PC-3 (cell line): ENCODE measurements around the gene KBTBD12. TPM values are rescaled to one million over a fixed set of nuclear protein-coding genes. Genes with fewer than 3 reads are reported as not detected.
"Not testable (repeated sequence)": the region's sequence is repeated elsewhere in the genome, so short reads cannot be mapped to it uniquely, and the experiment has no call there.

Source experiments
- ATAC-seq: fragments of 200-7000 bp; cut with Tn5 transposase; 2 replicates; pipeline ENCODE4 v1.9.1; 2020; ENCODE audit warnings: mild to moderate bottlenecking, moderate library complexity
- BruUV-seq: library from RNA; stranded (reverse); fragments of 400-500 nt; replicated peaks from 2 replicates; lab custom pipeline; 2021; lab: Mats Ljungman, UMichigan
- CTCF ChIA-PET: fragments of 300-600 bp; sonication (Branson Sonifier 250); formaldehyde crosslinking; loops from one replicate; lab custom pipeline; 2022; ENCODE audit warnings: antibody characterized with exemption; lab: Charles Lee
- POLR2A ChIA-PET: fragments of 300-600 bp; sonication (Branson Sonifier 250); formaldehyde crosslinking; loops from one replicate; lab custom pipeline; 2022; ENCODE audit warnings: antibody characterized with exemption; ENCODE audit not compliant: unreplicated experiment; lab: Charles Lee
- DNase-seq: peaks from one replicate; pipeline ENCODE4 v3.0.0-alpha.2; 2015
- H2AFZ ChIP-seq: fragments of 300-600 bp; sonication (generic); 2 replicates; pipeline ENCODE4 v1.6.0; 2016; ENCODE audit warnings: antibody characterized with exemption, low read length
- H3F3A ChIP-seq: fragments of 300-600 bp; sonication (generic); one replicate; pipeline ENCODE4 v1.6.0; 2017; ENCODE audit warnings: antibody characterized with exemption, low read length, control low read depth, mild to moderate bottlenecking; ENCODE audit not compliant: unreplicated experiment
- H3K27ac ChIP-seq: fragments of 300-600 bp; sonication (generic); 2 replicates; pipeline ENCODE4 v1.5.1; 2016; ENCODE audit warnings: mild to moderate bottlenecking, low read length
- H3K27me3 ChIP-seq: fragments of 300-600 bp; sonication (generic); 2 replicates; pipeline ENCODE4 v1.6.1; 2016; ENCODE audit warnings: low read length, mixed read lengths
- H3K36me3 ChIP-seq: fragments of 300-600 bp; sonication (generic); 2 replicates; pipeline ENCODE4 v1.6.1; 2016; ENCODE audit warnings: low read depth, mixed run types, low read length, mixed read lengths
- H3K4me1 ChIP-seq: fragments of 300-600 bp; sonication (generic); 2 replicates; pipeline ENCODE4 v1.5.1; 2016; ENCODE audit warnings: low read length; ENCODE audit not compliant: insufficient read depth
- H3K4me2 ChIP-seq: fragments of 300-600 bp; sonication (generic); 2 replicates; pipeline ENCODE4 v1.6.0; 2016; ENCODE audit warnings: low read length
- H3K4me3 ChIP-seq: fragments of 300-600 bp; sonication (generic); 2 replicates; pipeline ENCODE4 v1.5.1; 2016; ENCODE audit warnings: mild to moderate bottlenecking, low read length, mixed read lengths
- H3K79me2 ChIP-seq: fragments of 300-600 bp; sonication (generic); 2 replicates; pipeline ENCODE4 v1.6.1; 2017; ENCODE audit warnings: low read length, mixed read lengths
- H3K9ac ChIP-seq: fragments of 300-600 bp; sonication (generic); 2 replicates; pipeline ENCODE4 v1.6.0; 2016; ENCODE audit warnings: mild to moderate bottlenecking, low read length
- H3K9me2 ChIP-seq: fragments of 300-600 bp; sonication (generic); replicated peaks from 2 replicates; pipeline ENCODE4 v1.6.1; 2016; ENCODE audit warnings: mixed run types, low read length, mixed read lengths
- H3K9me3 ChIP-seq: fragments of 300-600 bp; sonication (generic); 2 replicates; pipeline ENCODE4 v1.6.1; 2016; ENCODE audit warnings: low read length, mixed read lengths
- H4K20me1 ChIP-seq: fragments of 300-600 bp; sonication (generic); 2 replicates; pipeline ENCODE4 v1.6.1; 2016; ENCODE audit warnings: low read length, mixed read lengths
- EZH2 ChIP-seq: fragments of 300-600 bp; sonication (generic); IDR thresholded peaks from one replicate; pipeline ENCODE4 v1.6.1; 2017; ENCODE audit warnings: antibody characterized with exemption, mild to moderate bottlenecking, low read length; ENCODE audit not compliant: unreplicated experiment
- EZH2phosphoT487 ChIP-seq: fragments of 300-600 bp; sonication (generic); IDR thresholded peaks from 2 replicates; pipeline ENCODE4 v1.6.1; 2018; ENCODE audit warnings: mild to moderate bottlenecking, antibody characterized with exemption, low read length, borderline replicate concordance
- intact Hi-C: fragments of 100-400 bp; cut with micrococcal nuclease; formaldehyde crosslinking; loops from 2 replicates; pipeline ENCODE4 v1.9.0; 2023
- total RNA-seq: library from RNA; depleted of rRNA; stranded (reverse); fragments of >200 nt; gene quantifications from 2 replicates; pipeline ENCODE4 v1.2.3, GENCODE V29; 2014
- TF ChIP-seq, protein P1 (sequence below): fragments of 300-600 bp; sonication (generic); conservative IDR thresholded peaks from 2 replicates; pipeline ENCODE4 v1.5.1; 2017; ENCODE audit warnings: antibody characterized with exemption, low read depth, mild to moderate bottlenecking, low read length

KBTBD12 gene
- total RNA-seq, 1 experiment from 2014 or later: not detected

DNA sequence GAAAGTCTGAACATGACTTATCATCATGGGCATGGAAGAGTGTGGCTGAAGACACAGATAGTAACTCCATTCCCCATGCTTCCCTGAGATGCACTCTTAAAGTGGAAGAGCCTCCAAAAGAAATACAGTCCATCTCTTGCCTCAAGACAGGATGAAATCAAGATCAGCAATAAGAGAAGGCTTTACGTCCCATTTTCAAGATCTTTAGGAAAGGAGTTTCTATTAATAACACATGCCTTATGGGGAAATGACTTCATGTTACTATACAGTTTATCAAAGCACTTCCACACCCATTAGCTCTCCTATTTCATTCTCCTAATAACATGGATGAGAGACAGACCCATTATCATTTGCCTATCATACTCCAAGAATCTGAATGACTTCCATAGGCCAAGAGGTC, 6.1 kb upstream of the KBTBD12 start:
- Histone ChIP-seq H3K9ac (no peak overlapping the region), H3K36me3 (no peaks in the 10 kb centered on the region), H3K27me3 (no peaks in the 10 kb centered on the region), H3K4me2 (no peak overlapping the region), H3K27ac (no peak overlapping the region), H2AFZ (no peak overlapping the region), H4K20me1 (no peaks in the 10 kb centered on the region), H3K4me3 (no peak overlapping the region), H3K79me2 (no peaks in the 10 kb centered on the region), H3K9me3 (no peaks in the 10 kb centered on the region), H3K4me1 (no peaks in the 10 kb centered on the region), H3K9me2 (no peaks in the 10 kb centered on the region), H3F3A (no peaks in the 10 kb centered on the region)
- no TSS peak for BruUV-seq
- POLR2A ChIA-PET: no interaction called here
- intact Hi-C loops: no loop called here
- CTCF ChIA-PET: interaction anchor here (0.5 kb wide), 1 partner anchor 79 kb away, joined by 5 read pairs; no protein-coding TSS in a partner anchor
- no peak for ATAC-seq
- TF ChIP-seq, protein P1, sequence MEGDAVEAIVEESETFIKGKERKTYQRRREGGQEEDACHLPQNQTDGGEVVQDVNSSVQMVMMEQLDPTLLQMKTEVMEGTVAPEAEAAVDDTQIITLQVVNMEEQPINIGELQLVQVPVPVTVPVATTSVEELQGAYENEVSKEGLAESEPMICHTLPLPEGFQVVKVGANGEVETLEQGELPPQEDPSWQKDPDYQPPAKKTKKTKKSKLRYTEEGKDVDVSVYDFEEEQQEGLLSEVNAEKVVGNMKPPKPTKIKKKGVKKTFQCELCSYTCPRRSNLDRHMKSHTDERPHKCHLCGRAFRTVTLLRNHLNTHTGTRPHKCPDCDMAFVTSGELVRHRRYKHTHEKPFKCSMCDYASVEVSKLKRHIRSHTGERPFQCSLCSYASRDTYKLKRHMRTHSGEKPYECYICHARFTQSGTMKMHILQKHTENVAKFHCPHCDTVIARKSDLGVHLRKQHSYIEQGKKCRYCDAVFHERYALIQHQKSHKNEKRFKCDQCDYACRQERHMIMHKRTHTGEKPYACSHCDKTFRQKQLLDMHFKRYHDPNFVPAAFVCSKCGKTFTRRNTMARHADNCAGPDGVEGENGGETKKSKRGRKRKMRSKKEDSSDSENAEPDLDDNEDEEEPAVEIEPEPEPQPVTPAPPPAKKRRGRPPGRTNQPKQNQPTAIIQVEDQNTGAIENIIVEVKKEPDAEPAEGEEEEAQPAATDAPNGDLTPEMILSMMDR: no peak
- TF ChIP-seq EZH2 (no peak), EZH2phosphoT487 (no peak)
- no peak for DNase-seq

DNA sequence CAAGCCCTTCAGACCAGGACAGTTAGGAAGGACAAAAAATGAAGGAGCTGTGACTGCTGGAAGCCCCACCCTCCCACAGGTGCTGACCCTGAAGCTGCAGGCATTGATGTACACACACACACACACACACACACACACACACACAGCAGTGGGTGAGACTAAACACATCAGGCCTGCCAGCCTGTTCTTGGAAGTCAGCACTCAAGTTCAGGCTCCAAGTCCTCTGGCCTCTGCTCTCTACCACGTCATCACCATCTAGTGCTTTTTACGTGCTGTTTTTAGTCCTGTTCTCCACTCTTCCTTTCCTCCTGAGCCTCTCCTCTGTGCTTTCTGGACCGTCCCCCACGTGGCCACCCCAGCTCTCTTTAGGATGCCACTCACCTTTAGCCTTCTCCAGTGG, 5.4 kb upstream of the KBTBD12 start:
- no peak overlapping the region for H2AFZ ChIP-seq
- H3K4me1 ChIP-seq: no peaks in the 10 kb centered on the region
- H3F3A ChIP-seq: no peaks in the 10 kb centered on the region
- H3K4me2 ChIP-seq: no peak overlapping the region
- H3K4me3 ChIP-seq: no peak overlapping the region
- no TSS peak for BruUV-seq
- H3K27ac ChIP-seq: no peak overlapping the region
- DNase-seq (no peak), ATAC-seq (no peak)
- no peaks in the 10 kb centered on the region for H4K20me1 ChIP-seq
- H3K36me3 ChIP-seq: no peaks in the 10 kb centered on the region
- TF ChIP-seq EZH2phosphoT487: no peak
- no peak for TF ChIP-seq EZH2
- TF ChIP-seq, protein P1: no peak
- ChIA-PET POLR2A (no interaction called here), CTCF (interaction anchor here (0.5 kb wide), 1 partner anchor 80 kb away, joined by 5 read pairs; no protein-coding TSS in a partner anchor)
- no peaks in the 10 kb centered on the region for H3K9me2 ChIP-seq
- no peak overlapping the region for H3K9ac ChIP-seq
- no peaks in the 10 kb centered on the region for H3K79me2 ChIP-seq
- intact Hi-C loops: no loop called here
- H3K9me3 ChIP-seq: no peaks in the 10 kb centered on the region
- no peaks in the 10 kb centered on the region for H3K27me3 ChIP-seq

DNA sequence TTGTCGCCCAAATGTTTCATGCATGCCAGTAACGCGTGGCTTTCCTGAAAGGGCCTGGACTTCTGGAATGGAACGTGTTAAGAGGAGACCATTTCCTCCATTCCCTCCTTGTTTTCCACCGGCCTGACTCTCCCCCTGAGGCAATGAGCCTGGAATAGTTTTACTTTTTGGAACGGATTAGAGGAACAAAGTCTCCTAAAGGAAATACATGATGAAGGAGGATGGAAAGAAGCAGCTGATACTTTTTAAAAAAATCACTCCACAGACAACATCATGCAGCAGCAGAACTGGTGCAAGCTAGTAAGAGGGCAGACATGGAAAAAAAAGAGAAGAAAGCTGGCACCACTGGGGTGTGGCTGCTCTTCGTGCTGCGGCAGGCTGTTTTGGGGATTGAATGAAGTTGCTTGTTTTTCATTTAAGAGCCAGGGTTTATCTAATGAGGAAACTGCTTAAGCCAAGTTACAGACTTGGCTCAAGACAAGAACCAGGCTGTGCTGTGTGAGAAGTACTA, 3.6 kb upstream of the KBTBD12 start:
- no peaks in the 10 kb centered on the region for H3K79me2 ChIP-seq
- TF ChIP-seq, protein P1: no peak
- TF ChIP-seq EZH2 (no peak), EZH2phosphoT487 (no peak)
- no peaks in the 10 kb centered on the region for H3K9me2 ChIP-seq
- ChIA-PET POLR2A (no interaction called here), CTCF (no interaction called here)
- H3K4me1 ChIP-seq: no peaks in the 10 kb centered on the region
- H4K20me1 ChIP-seq: no peaks in the 10 kb centered on the region
- H3K4me3 ChIP-seq: no peak overlapping the region
- BruUV-seq: no TSS peak
- H3K4me2 ChIP-seq: no peak overlapping the region
- intact Hi-C loops: no loop called here
- H3K9me3 ChIP-seq: no peaks in the 10 kb centered on the region
- no peaks in the 10 kb centered on the region for H3K27me3 ChIP-seq
- DNase-seq (no peak), ATAC-seq (no peak)
- no peak overlapping the region for H2AFZ ChIP-seq
- H3K36me3 ChIP-seq: no peaks in the 10 kb centered on the region
- no peaks in the 10 kb centered on the region for H3F3A ChIP-seq
- H3K9ac ChIP-seq: no peak overlapping the region
- H3K27ac ChIP-seq: no peak overlapping the region

DNA sequence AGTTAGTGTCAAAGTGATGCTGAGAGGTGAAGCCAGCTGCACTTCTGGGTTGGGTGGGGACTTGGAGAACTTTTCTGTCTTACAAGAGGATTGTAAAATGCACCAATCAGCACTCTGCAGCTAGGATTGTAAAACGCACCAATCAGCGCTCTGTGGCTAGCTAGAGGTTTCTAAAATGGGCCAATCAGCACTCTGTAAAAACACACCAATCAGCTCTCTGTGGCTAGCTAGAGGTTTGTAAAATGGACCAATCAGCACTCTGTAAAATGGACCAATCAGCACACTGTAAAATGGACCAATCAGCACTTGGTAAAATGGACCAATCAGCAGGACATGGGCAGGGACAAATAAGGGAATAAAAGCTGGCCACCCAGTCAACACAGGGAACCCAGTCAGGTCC, 1.2 kb upstream of the KBTBD12 start:
- H3K27ac ChIP-seq, intact Hi-C loops, CTCF ChIA-PET, H4K20me1 ChIP-seq, POLR2A ChIA-PET, H3K9me3 ChIP-seq, H3K9ac ChIP-seq, DNase-seq, H3K4me3 ChIP-seq, H3K4me2 ChIP-seq, H3K9me2 ChIP-seq, BruUV-seq, H3K36me3 ChIP-seq, ATAC-seq, H2AFZ ChIP-seq, H3K79me2 ChIP-seq, H3K27me3 ChIP-seq, H3F3A ChIP-seq, H3K4me1 ChIP-seq: not testable (repeated sequence)
